ENCODE results near the gene CPT1B. TPM values are rescaled to one million over a fixed set of nuclear protein-coding genes. Genes with fewer than 3 reads are reported as not detected.

The CPT1B gene
- total RNA-seq, 2 donors from 2014 or later, result 85.3 to 88.0 TPM

DNA sequence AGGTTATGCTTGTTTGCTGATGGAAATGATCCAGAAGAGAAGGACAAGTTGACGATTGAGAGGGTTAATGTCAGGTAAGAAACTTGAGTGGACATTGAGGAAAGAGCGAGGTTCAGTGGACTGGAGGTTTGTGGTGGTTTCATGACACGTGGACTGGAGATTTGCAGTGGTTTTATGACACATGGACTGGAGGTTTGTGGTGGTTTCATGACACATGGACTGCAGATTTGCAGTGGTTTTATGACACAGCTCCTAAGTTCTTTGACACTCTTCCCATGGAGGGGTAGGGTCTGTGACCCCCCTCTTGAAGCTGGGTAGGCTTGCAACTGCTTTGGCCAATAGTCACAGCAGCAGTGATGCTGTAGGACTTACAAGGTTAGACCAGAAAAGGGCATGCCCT, 17.0 kb upstream of the CPT1B start:
- no peak for DNase-seq
- H3K9me3 Mint-ChIP-seq, result no peaks in the 10 kb centered on the region
- peaks cover 7% of the 10 kb centered on the region for H3K27me3 Mint-ChIP-seq (ENCODE audit: low read depth)
- H3K36me3 Mint-ChIP-seq (ENCODE audit: insufficient read depth in 2 of 2), result peaks cover 0 to 4% of the 10 kb centered on the region in 2 donors
- H3K27ac Mint-ChIP-seq, result no peak overlapping the region
- no peak for ATAC-seq (replicated peaks in 1 of 2)
- no peaks in the 10 kb centered on the region for H3K4me1 Mint-ChIP-seq (ENCODE audit: low read depth)
- no peak overlapping the region for H3K4me3 Mint-ChIP-seq

DNA sequence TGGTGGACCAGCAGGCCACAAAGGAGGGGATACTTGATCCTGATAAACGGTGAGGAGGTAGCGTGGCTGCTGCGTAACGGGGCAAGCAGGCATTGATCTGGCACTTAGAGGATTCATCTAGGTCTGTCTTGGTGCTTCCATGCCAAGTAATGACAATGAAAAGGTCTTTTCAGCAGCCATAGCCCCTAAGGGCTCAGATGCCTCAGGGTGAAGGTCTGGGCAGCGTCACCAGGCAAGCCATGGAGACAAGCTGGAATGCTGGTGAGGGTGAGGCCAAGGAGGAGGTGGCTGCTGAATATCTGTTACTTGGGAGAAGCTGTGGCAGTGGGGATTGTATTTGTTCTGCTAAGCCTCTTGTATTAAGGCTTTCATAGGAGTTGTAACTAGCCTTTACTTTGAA, 9.2 kb upstream of the CPT1B start:
- Mint-ChIP-seq H3K4me3 (no peak overlapping the region), H3K9me3 (no peaks in the 10 kb centered on the region), H3K36me3 (ENCODE audit: insufficient read depth in 2 of 2) (no peaks in the 10 kb centered on the region), H3K27ac (no peak overlapping the region), H3K27me3 (ENCODE audit: low read depth) (no peaks in the 10 kb centered on the region), H3K4me1 (ENCODE audit: low read depth) (peaks cover 7% of the 10 kb centered on the region)
- ATAC-seq (replicated peaks in 1 of 2) (no peak), DNase-seq (no peak)

DNA sequence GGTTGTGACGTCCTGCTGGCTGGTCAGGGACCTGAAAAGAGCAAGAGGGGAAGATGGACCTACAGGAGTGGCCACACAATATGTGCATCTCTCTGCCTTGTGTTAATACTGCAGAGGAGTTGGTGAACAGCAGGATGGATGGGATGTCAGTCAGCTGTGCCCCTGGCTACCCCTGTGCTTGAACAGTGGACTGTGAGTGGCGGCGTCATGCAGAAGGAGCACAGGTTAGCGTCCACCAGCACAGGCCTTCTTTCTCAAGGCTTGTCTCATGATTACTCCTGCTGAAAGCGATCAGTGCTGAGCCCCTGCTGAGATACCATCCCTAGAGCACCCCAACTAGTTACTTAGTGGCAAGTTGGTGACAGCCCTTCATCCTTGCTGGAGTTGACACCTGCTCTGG, 8.2 kb upstream of the CPT1B start:
- H3K4me3 Mint-ChIP-seq, result no peak overlapping the region
- ATAC-seq (replicated peaks in 1 of 2) (no peak), DNase-seq (no peak)
- no peak overlapping the region for H3K27ac Mint-ChIP-seq
- no peaks in the 10 kb centered on the region for H3K9me3 Mint-ChIP-seq
- peaks cover 13% of the 10 kb centered on the region for H3K4me1 Mint-ChIP-seq (ENCODE audit: low read depth)
- H3K27me3 Mint-ChIP-seq (ENCODE audit: low read depth), result no peaks in the 10 kb centered on the region
- H3K36me3 Mint-ChIP-seq (ENCODE audit: insufficient read depth in 2 of 2), result no peaks in the 10 kb centered on the region

DNA sequence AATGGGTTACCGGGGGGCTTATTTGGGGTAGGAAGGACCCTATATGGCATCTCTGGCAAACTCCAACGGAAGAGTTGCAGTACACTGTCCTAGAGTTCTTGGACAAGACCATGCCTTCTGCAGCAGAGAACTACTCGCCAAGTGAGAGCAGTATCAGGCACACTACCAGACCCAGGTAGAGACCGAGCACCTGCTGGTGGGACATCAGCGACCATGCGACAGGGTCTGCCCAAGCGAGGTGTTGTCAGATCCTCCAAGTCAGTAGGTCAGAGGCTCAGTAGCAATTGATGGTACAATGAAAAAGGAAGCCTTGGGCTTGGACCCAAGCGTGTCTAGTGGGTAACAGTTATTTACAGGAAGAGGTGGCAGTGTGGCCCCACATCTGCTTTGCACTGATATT, 7.6 kb upstream of the CPT1B start:
- no peaks in the 10 kb centered on the region for H3K27me3 Mint-ChIP-seq (ENCODE audit: low read depth)
- peaks cover 19% of the 10 kb centered on the region for H3K4me1 Mint-ChIP-seq (ENCODE audit: low read depth)
- ATAC-seq (replicated peaks in 1 of 2) (no peak), DNase-seq (no peak)
- H3K36me3 Mint-ChIP-seq (ENCODE audit: insufficient read depth in 2 of 2), result no peaks in the 10 kb centered on the region
- H3K27ac Mint-ChIP-seq, result no peak overlapping the region
- H3K4me3 Mint-ChIP-seq, result no peak overlapping the region
- H3K9me3 Mint-ChIP-seq, result no peaks in the 10 kb centered on the region

DNA sequence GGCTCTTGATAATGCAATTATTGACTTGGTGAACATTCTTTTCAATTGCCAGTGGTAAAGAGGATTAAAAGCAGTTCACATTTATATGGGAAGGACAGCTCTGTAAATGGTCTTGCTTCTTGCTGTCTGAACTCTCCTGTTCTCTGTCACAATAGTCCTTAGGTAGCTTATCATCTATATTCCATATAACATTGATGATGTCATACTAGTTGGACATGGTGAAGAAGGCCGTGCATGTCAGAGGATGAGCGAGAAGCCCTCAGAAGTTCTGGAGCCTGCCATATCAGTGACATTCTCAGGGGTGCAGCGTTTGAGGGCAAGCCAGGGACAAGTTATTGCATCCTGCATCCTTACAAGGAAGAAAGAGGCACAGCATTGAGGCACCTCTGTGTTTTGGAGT, 7.0 kb upstream of the CPT1B start:
- peaks cover 24% of the 10 kb centered on the region for H3K4me1 Mint-ChIP-seq (ENCODE audit: low read depth)
- no peaks in the 10 kb centered on the region for H3K27me3 Mint-ChIP-seq (ENCODE audit: low read depth)
- H3K36me3 Mint-ChIP-seq (ENCODE audit: insufficient read depth in 2 of 2), result peaks cover 0 to under 1% of the 10 kb centered on the region in 2 donors
- H3K9me3 Mint-ChIP-seq, result no peaks in the 10 kb centered on the region
- DNase-seq, result no peak
- peak overlapping the region in 1 of 2 donors; percentile 56 for H3K4me3 Mint-ChIP-seq
- no peak for ATAC-seq (replicated peaks in 1 of 2)
- H3K27ac Mint-ChIP-seq, result no peak overlapping the region

DNA sequence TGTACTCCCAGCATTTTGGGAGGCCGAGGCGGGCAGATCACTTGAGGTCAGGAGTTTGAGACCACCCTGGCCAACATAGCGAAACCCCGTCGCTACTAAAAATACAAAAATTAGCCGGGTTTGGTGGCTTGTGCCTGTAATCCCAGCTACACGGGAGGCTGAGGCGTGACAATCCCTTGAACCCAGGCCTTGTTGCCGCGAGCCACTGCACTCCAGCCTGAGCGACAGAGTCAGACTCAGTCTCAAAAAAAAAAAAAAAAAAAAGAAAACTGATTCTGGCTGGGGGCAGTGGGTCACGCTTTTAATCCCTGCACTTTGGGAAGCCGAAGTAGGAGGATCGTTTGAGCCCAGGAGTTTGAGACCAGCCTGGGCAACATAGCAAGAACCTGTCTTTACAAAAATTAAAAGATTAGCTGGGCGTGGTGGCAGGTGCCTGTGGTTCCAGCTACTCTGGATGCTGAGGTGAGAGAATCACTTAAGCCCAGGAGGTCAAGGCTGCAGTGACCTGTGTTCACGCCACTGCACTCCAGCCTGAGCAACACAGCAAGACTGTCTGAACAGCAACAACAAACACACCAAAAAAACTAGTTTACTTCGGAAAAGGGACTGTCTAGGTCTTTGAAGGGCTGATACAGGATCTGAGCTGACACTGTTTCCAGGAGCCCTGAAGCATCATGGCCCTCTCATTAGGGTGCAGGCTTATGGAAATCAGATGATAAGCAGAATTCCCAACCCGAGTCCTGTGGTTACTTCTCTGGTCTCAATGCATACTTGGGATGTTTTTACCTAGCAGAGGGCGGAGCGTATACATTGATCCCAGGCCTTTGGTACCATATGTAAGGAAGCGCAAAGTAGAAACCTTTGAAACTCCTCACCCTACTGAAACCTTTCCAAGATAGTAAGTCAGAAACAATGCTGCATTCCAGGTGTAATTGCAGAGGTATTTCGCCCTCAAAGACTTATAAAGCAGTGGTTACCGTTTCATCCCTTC, 6.2 kb upstream of the CPT1B start:
- no peak for ATAC-seq (replicated peaks in 1 of 2)
- peaks cover 33% of the 10 kb centered on the region for H3K4me1 Mint-ChIP-seq (ENCODE audit: low read depth)
- no peaks in the 10 kb centered on the region for H3K27me3 Mint-ChIP-seq (ENCODE audit: low read depth)
- H3K4me3 Mint-ChIP-seq, result peak overlapping the region; percentile 91 to 98
- DNase-seq, result no peak
- H3K36me3 Mint-ChIP-seq (ENCODE audit: insufficient read depth in 2 of 2), result peaks cover 4 to 7% of the 10 kb centered on the region in 2 donors
- H3K27ac Mint-ChIP-seq, result no peak overlapping the region
- no peaks in the 10 kb centered on the region for H3K9me3 Mint-ChIP-seq

DNA sequence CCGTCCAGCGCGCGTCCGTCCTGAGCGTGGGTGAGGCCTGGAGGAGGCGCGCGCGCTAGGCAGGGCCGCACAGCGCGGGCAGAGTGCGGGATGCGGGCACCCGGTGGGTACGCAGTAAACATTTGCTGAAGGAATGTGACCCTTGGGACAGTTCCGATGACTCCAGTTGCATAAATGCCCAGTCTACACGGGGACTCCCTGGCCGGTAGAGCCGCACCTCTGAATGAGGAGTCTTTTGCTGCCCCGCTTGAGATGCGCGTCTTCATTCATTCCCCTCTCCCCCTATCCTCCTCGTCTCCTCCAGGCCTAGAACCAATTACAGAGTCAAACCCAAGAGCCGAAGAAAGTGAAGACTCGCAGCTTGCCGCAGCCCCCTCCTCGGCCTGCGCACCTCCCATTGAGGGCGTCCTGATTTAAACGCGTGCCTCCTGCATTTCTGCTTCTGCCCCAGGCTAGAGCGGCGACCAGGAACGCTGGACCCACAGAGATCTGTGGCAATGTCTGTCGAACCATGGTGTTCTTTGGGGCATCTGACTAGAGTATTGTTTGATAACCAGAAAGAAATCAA, 5.2 kb upstream of the CPT1B start:
- no peaks in the 10 kb centered on the region for H3K27me3 Mint-ChIP-seq (ENCODE audit: low read depth)
- peak overlapping the region; percentile 69 for H3K27ac Mint-ChIP-seq
- H3K4me1 Mint-ChIP-seq (ENCODE audit: low read depth), result peaks cover 34% of the 10 kb centered on the region
- H3K9me3 Mint-ChIP-seq, result no peaks in the 10 kb centered on the region
- peak overlapping the region; percentile 91 to 98 for H3K4me3 Mint-ChIP-seq
- ATAC-seq (replicated peaks in 1 of 2) (peak; percentile 17 to 23), DNase-seq (no peak)
- H3K36me3 Mint-ChIP-seq (ENCODE audit: insufficient read depth in 2 of 2), result peaks cover 5 to 8% of the 10 kb centered on the region in 2 donors

DNA sequence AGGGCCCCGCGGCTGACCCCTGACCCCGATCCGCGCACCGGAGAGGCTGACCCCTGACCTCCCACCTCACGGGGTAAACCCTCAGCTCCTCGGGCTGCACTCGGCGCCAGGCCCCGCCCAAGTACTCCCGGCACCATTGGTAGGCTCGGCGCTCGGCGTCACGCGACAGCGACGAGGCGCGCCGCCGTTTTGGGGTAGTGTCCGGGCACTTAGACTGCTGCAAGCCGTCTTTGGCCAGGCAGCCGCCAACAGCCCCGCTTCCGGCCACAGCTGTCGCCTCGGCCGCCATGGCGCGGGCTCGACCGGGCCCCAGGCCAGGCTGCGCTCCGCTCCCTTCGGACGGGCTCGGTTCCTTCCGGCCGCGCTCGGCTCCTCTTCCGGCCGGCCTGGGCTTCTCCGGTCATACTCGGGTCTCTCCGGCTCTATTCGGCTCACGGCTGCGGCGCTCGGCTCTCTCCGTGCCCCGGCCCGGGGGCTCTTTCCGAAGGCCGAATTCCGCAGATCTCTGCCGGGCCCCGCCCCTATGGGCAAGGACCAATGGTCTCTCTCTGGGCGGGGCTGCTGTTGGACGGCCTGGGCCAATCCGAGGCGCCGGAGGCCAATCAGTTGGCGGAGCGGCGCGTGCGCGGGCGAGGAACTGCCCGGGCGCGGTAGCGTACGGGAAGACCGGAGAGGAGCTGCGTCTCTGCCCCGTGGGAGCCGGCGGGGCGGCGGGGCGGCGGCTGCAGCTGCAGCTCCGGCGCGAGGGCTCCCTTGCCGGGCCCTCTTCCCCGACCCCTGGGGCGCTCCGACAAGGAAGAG, 4.5 kb upstream of the CPT1B start, which contains the start of gene CHKB:
TSS of gene CHKB (minus strand) at position 357 of the 801 bp plus-strand sequence. CDS start at position 289, 68 bp downstream.
- H3K9me3 Mint-ChIP-seq, result no peaks in the 10 kb centered on the region
- peak; percentile 93 to 94 for ATAC-seq (replicated peaks in 1 of 2)
- H3K4me3 Mint-ChIP-seq, result peak within 1 kb of the TSS; percentile 91 to 98

DNA sequence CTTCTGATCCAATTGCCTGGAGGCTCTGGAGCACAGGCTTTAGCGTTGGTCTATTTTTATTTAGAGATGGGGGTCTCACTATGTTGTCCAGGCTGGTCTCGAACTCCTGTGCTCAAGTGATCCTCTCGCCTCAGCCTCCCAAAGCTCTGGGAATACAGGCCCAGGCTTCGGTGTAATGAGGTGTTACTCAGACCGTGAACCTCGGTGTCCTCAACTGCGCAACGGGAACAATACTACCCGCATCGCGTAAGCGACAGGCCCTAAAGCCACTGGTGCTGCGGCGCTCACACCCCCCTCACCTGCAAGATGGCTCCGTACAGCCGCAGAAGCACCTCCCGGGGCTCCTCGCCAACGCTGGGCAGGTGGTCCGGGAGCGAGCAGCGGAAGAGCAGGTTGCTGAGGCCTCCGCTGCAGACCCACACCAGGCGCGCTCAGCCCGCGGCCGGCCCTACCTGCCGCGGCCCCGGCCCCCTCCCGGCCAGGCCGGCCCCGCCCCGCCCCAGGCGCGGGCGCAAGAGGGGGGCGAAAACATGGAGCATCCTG, 3.8 kb upstream of the CPT1B start:
- DNase-seq (peak; percentile 51 to 55), ATAC-seq (replicated peaks in 1 of 2) (peak; percentile 1 to 3)
- Mint-ChIP-seq H3K36me3 (ENCODE audit: insufficient read depth in 2 of 2) (peaks cover 5 to 10% of the 10 kb centered on the region in 2 donors), H3K4me3 (peak overlapping the region; percentile 91 to 98), H3K27me3 (ENCODE audit: low read depth) (no peaks in the 10 kb centered on the region), H3K9me3 (no peaks in the 10 kb centered on the region), H3K4me1 (ENCODE audit: low read depth) (peaks cover 34% of the 10 kb centered on the region), H3K27ac (peak overlapping the region; percentile 76)

More for the DNA sequence above, 4.5 kb upstream of the CPT1B start, which contains the start of gene CHKB:
- peak within 1 kb of the TSS; percentile 97 for H3K27ac Mint-ChIP-seq
- peaks cover 34% of the 10 kb centered on the region for H3K4me1 Mint-ChIP-seq (ENCODE audit: low read depth)
- peak; percentile 99 to 100 for DNase-seq
- H3K36me3 Mint-ChIP-seq (ENCODE audit: insufficient read depth in 2 of 2), result peaks cover 5 to 8% of the 10 kb centered on the region in 2 donors
- no peaks in the 10 kb centered on the region for H3K27me3 Mint-ChIP-seq (ENCODE audit: low read depth)

DNA sequence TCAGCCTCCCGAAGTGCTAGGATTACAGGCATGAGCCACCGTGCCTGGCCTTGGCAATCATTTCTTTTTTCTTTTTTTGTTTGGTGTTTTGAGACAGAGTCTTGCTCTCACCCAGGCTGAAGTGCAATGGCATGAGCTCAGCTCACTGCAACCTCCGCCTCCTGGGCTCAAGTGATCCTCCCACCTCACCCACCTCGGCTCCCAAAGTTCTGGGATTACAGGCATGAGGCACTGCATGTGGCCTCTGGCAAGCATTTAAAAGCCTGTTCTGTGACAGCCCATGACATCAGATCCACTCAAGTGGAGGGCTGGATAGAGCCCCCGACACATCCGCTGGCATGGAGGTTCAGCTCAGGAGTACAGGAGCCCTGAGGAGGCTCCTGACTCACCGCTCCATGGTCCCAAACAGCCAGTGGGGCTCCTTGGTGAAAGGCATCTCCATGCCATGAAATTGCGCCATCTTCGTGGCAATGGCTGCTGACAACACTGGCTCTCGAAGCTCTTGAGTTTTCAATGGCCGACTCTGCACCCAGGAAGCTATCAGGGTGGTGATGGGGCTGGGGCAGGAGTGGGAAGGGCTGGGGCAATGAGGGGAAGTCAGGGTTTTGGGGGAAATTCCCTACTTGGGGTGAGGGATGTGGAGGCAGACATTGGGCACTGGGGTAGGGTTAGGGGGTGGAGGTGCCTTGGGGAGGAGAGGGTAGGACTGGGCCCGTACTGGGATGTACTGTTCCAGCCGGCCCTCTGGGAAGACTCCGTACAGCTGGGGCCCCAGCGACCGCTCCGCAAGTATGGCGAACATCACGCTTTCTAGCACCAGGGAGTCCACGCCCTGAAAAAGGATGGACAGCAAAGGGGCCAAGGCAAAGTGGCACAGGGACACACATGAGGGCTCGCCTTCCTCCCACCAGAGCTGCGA, 3.1 kb upstream of the CPT1B start:
- ATAC-seq (replicated peaks in 1 of 2) (no peak), DNase-seq (no peak)
- Mint-ChIP-seq H3K27me3 (ENCODE audit: low read depth) (no peaks in the 10 kb centered on the region), H3K9me3 (no peaks in the 10 kb centered on the region), H3K36me3 (ENCODE audit: insufficient read depth in 2 of 2) (peaks cover 5 to 10% of the 10 kb centered on the region in 2 donors), H3K4me1 (ENCODE audit: low read depth) (peaks cover 34% of the 10 kb centered on the region), H3K4me3 (peak overlapping the region; percentile 91 to 98), H3K27ac (peak overlapping the region; percentile 76)

DNA sequence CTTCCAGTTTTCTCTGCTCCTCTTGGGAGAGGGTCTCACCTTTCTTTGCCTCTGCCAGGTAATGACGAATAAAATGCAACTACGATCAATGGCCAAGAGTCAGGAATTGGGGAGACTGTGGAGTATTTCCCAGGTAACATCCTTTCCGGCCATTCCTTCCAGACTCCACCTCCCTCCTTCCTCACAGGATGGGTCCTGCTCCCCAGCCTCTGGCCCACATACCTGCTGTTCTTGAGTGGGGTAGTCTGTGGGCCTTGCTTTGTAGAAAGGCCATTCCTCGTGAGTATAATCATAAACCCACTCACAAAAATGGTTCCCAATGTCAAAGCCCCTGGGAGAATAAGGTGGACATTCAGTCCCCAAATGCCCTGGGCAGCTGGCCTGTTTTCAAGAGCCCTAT, 1.5 kb upstream of the CPT1B start:
- DNase-seq (no peak), ATAC-seq (replicated peaks in 1 of 2) (no peak)
- H3K9me3 Mint-ChIP-seq, result no peaks in the 10 kb centered on the region
- no peak overlapping the region for H3K4me3 Mint-ChIP-seq
- peaks cover 5 to 12% of the 10 kb centered on the region in 2 donors for H3K36me3 Mint-ChIP-seq (ENCODE audit: insufficient read depth in 2 of 2)
- H3K27ac Mint-ChIP-seq, result no peak overlapping the region
- H3K4me1 Mint-ChIP-seq (ENCODE audit: low read depth), result peaks cover 34% of the 10 kb centered on the region
- H3K27me3 Mint-ChIP-seq (ENCODE audit: low read depth), result no peaks in the 10 kb centered on the region
